ENCODE data around the gene GPR68.

- TF ChIP-seq POLR2AphosphoS5 (IDR thresholded peaks at IDR 0.05; ENCODE audit: borderline replicate concordance, low read depth, low read length) = no peak
- no peak for TF ChIP-seq EZH2 (IDR thresholded peaks at IDR 0.05)
- no peak for TF ChIP-seq FOXP2 (optimal IDR thresholded peaks at IDR 0.05; ENCODE audit: control extremely low read depth, extremely low read length, insufficient read depth)
These were observed 9.8 kb downstream of the GPR68 start for GRCh38 chr14:91234791-91235114.
